Neural crest cell (in vitro differentiated cells): ENCODE measurements around the gene PALMD. TPM values are rescaled to one million over a fixed set of nuclear protein-coding genes. Genes with fewer than 3 reads are reported as not detected.

Experiments
- DNase-seq: peaks from one replicate; pipeline ENCODE4 v3.0.0; 2021; ENCODE audit warnings: low read depth, mixed read lengths, low spot score
- H3K27ac Mint-ChIP-seq: one replicate; pipeline ENCODE4 v1.8.0; 2021; ENCODE audit warnings: mild to moderate bottlenecking, mixed read lengths; ENCODE audit not compliant: unreplicated experiment
- H3K27me3 Mint-ChIP-seq: 2 replicates; pipeline ENCODE4 v1.8.0; 2021; ENCODE audit warnings: low read depth, mild to moderate bottlenecking, mixed read lengths
- H3K36me3 Mint-ChIP-seq: 2 replicates; pipeline ENCODE4 v1.8.0; 2021; ENCODE audit warnings: low read depth, mild to moderate bottlenecking, mixed read lengths
- H3K4me1 Mint-ChIP-seq: 2 replicates; pipeline ENCODE4 v1.8.0; 2021; ENCODE audit warnings: mixed read lengths
- H3K4me3 Mint-ChIP-seq: one replicate; pipeline ENCODE4 v1.8.0; 2021; ENCODE audit warnings: mild to moderate bottlenecking, mixed read lengths
- H3K9me3 Mint-ChIP-seq: 2 replicates; pipeline ENCODE4 v1.8.0; 2021; ENCODE audit warnings: mixed read lengths
- CTCF ChIP-seq: fragments of 200-600 bp; sonication (generic); conservative IDR thresholded peaks from 2 replicates; pipeline ENCODE4 v1.5.0; 2021; ENCODE audit warnings: antibody characterized with exemption, mild to moderate bottlenecking
- total RNA-seq: library from RNA; stranded (reverse); gene quantifications from 2 replicates; pipeline ENCODE4 v1.2.1, GENCODE V29; 2021

PALMD gene
- total RNA-seq, 1 donor from 2014 or later = 0.21 TPM

DNA sequence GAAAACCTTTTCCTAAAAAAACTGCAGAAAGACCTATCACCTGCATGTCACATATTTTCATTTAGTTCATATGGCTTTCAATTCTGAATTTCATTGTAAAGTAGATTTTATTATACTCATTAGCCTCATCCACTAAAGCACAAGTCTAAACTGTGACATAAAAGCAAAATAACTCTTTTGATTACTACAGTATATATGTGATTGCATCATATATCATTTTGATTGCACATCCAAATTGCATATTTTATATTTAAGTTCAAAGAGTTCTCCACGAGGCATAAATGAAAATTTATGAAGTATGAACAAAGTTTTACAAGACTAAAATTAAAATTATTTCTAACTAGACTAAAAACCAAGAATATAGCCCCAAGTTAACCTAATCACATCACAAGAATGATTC is 19.3 kb downstream of the PALMD start:
- no peak for TF ChIP-seq CTCF

GRCh38 chr1:99669376-99669775 is 23.5 kb downstream of the PALMD start:
- no peak for DNase-seq
- Mint-ChIP-seq H3K9me3 (no peaks in the 10 kb centered on the region), H3K36me3 (no peaks in the 10 kb centered on the region), H3K27me3 (no peaks in the 10 kb centered on the region), H3K4me3 (no peak overlapping the region), H3K4me1 (peaks cover 15% of the 10 kb centered on the region), H3K27ac (no peak overlapping the region)
- TF ChIP-seq CTCF = no peak

More for the DNA sequence above, 19.3 kb downstream of the PALMD start:
- H3K9me3 Mint-ChIP-seq = no peaks in the 10 kb centered on the region
- no peak overlapping the region for H3K4me3 Mint-ChIP-seq
- H3K36me3 Mint-ChIP-seq = no peaks in the 10 kb centered on the region
- H3K4me1 Mint-ChIP-seq = peaks cover 19% of the 10 kb centered on the region
- DNase-seq = no peak
- H3K27ac Mint-ChIP-seq = no peak overlapping the region
- no peaks in the 10 kb centered on the region for H3K27me3 Mint-ChIP-seq

DNA sequence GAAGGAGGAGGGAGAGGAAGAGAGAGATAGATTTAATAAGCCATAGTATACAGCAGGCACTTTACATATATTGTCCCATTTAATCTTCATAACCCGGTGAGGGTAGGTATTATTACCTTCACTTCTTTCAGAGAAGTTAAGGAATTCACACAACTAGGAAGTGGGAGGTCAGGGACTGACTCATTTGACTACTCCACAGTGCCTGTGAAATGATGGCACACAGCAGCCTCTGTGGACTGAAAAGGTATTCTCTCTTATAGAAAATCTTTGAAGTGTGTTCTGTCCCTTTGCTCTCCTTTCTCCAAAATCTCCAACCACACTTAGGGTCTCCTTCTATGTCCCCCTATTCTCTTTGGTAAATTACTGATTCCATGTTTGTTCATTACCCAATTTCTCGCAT is 23.9 kb downstream of the PALMD start:
- Mint-ChIP-seq H3K27me3 (no peaks in the 10 kb centered on the region), H3K4me1 (peaks cover 19% of the 10 kb centered on the region), H3K4me3 (no peak overlapping the region), H3K36me3 (no peaks in the 10 kb centered on the region), H3K9me3 (no peaks in the 10 kb centered on the region), H3K27ac (no peak overlapping the region)
- TF ChIP-seq CTCF = no peak
- DNase-seq = no peak

DNA sequence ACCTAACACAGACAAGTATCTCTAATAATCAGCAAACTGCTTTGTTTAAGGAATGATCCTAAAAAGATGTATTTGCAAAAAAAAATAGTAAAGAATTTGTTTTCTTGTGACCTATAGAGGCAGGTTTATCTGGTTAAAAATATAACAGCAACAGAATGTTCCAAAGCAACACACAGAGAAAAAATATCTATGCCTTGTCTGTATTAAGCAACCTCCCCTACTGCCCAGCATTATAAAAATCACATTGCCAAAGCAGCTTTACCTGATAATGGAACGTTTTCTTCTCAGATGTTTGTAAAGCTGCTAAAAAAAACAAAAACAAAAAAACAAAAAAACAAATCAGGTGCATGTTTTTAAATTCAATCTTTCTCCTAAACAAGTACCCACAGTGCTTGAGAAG is 24.7 kb downstream of the PALMD start:
- no peak for DNase-seq
- Mint-ChIP-seq H3K9me3 (no peaks in the 10 kb centered on the region), H3K4me3 (no peak overlapping the region), H3K27ac (no peak overlapping the region), H3K4me1 (peaks cover 25% of the 10 kb centered on the region), H3K27me3 (no peaks in the 10 kb centered on the region), H3K36me3 (no peaks in the 10 kb centered on the region)
- TF ChIP-seq CTCF = no peak

GRCh38 chr1:99672038-99672437 is 26.1 kb downstream of the PALMD start:
- H3K27ac Mint-ChIP-seq = no peak overlapping the region
- H3K36me3 Mint-ChIP-seq = no peaks in the 10 kb centered on the region
- no peaks in the 10 kb centered on the region for H3K9me3 Mint-ChIP-seq
- no peak for TF ChIP-seq CTCF
- no peaks in the 10 kb centered on the region for H3K27me3 Mint-ChIP-seq
- H3K4me1 Mint-ChIP-seq = peaks cover 30% of the 10 kb centered on the region
- H3K4me3 Mint-ChIP-seq = no peak overlapping the region
- DNase-seq = no peak
